PC-9 (cell line): Measurements from ENCODE around the gene RNLS. TPM values are rescaled to one million over a fixed set of nuclear protein-coding genes. Genes with fewer than 3 reads are reported as not detected.

Experiments used
- BruUV-seq: library from RNA; stranded (reverse); fragments of 400-500 nt; replicated peaks from 2 replicates; lab custom pipeline; 2021; lab: Mats Ljungman, UMichigan
- CTCF ChIA-PET: fragments of 300-600 bp; sonication (Branson Sonifier 250); formaldehyde crosslinking; loops from one replicate; lab custom pipeline; 2022; ENCODE audit warnings: antibody characterized with exemption; lab: Charles Lee
- POLR2A ChIA-PET: fragments of 300-600 bp; sonication (Branson Sonifier 250); formaldehyde crosslinking; loops from one replicate; lab custom pipeline; 2022; ENCODE audit warnings: antibody characterized with exemption; ENCODE audit not compliant: unreplicated experiment; lab: Charles Lee
- DNase-seq, 2 experiments: peaks; one replicate each; pipeline versions ENCODE4 v3.0.0 to v3.0.0-alpha.2; 2015 to 2022; ENCODE audit warnings: mixed read lengths in 1 of 2
- H2AFZ ChIP-seq: fragments of 200-600 bp; sonication (generic); 2 replicates; pipeline ENCODE4 v1.8.1; 2017; ENCODE audit warnings: antibody characterized with exemption
- H3F3A ChIP-seq: fragments of 200-600 bp; sonication (generic); 2 replicates; pipeline ENCODE4 v1.8.1; 2017; ENCODE audit warnings: antibody characterized with exemption, mild to moderate bottlenecking, low read depth; ENCODE audit not compliant: insufficient read depth
- H3K27ac ChIP-seq: fragments of 200-600 bp; sonication (generic); 2 replicates; pipeline ENCODE4 v1.6.1; 2016; ENCODE audit warnings: mixed run types
- H3K27me3 ChIP-seq: fragments of 200-600 bp; sonication (generic); 2 replicates; pipeline ENCODE4 v1.6.1; 2016; ENCODE audit warnings: low read depth, mixed run types; ENCODE audit not compliant: insufficient read depth
- H3K36me3 ChIP-seq: fragments of 200-600 bp; sonication (generic); 2 replicates; pipeline ENCODE4 v1.6.1; 2016; ENCODE audit warnings: low read depth, mixed run types
- H3K4me1 ChIP-seq: fragments of 200-600 bp; sonication (generic); replicated peaks from 2 replicates; pipeline ENCODE4 v1.6.1; 2016; ENCODE audit warnings: mixed run types; ENCODE audit not compliant: insufficient read depth
- H3K4me2 ChIP-seq: fragments of 200-600 bp; sonication (generic); 2 replicates; pipeline ENCODE4 v1.6.1; 2017; ENCODE audit warnings: mixed run types
- H3K4me3 ChIP-seq: fragments of 200-600 bp; sonication (generic); 2 replicates; pipeline ENCODE4 v1.6.1; 2016; ENCODE audit warnings: mixed run types
- H3K79me2 ChIP-seq: fragments of 200-600 bp; sonication (generic); 2 replicates; pipeline ENCODE4 v1.6.1; 2017; ENCODE audit warnings: low read depth, mixed run types
- H3K9me2 ChIP-seq: fragments of 200-600 bp; sonication (generic); 2 replicates; pipeline ENCODE4 v1.8.1; 2017; ENCODE audit warnings: mild to moderate bottlenecking; ENCODE audit not compliant: insufficient read depth
- H3K9me3 ChIP-seq: fragments of 200-600 bp; sonication (generic); 2 replicates; pipeline ENCODE4 v1.8.1; 2016; ENCODE audit warnings: low read depth; ENCODE audit not compliant: insufficient read depth
- H4K20me1 ChIP-seq: fragments of 200-600 bp; sonication (generic); 2 replicates; pipeline ENCODE4 v1.8.1; 2017; ENCODE audit not compliant: insufficient read depth
- CTCF ChIP-seq: fragments of 200-600 bp; sonication (generic); conservative IDR thresholded peaks from 2 replicates; pipeline ENCODE4 v1.6.1; 2017; ENCODE audit warnings: mixed run types, antibody characterized with exemption, mild to moderate bottlenecking, moderate library complexity
- EZH2 ChIP-seq: fragments of 200-600 bp; sonication (generic); IDR thresholded peaks from 2 replicates; pipeline ENCODE4 v1.8.0; 2017; ENCODE audit warnings: antibody characterized with exemption, low read depth
- intact Hi-C: fragments of 100-400 bp; cut with micrococcal nuclease; formaldehyde crosslinking; loops from one replicate; pipeline ENCODE4 v1.10.0; 2022; ENCODE audit not compliant: unreplicated experiment
- total RNA-seq: library from RNA; stranded (reverse); gene quantifications from 2 replicates; pipeline ENCODE4 v1.2.3, GENCODE V29; 2021

RNLS gene
- total RNA-seq, 1 experiment from 2014 or later: not detected

- Histone ChIP-seq H2AFZ (no peak overlapping the region), H3F3A (no peaks in the 10 kb centered on the region), H3K27ac (no peak overlapping the region), H4K20me1 (no peaks in the 10 kb centered on the region), H3K4me3 (no peak overlapping the region), H3K36me3 (no peaks in the 10 kb centered on the region), H3K9me3 (no peaks in the 10 kb centered on the region), H3K27me3 (no peaks in the 10 kb centered on the region), H3K79me2 (no peaks in the 10 kb centered on the region), H3K9me2 (no peaks in the 10 kb centered on the region), H3K4me1 (no peaks in the 10 kb centered on the region), H3K4me2 (no peak overlapping the region)
- intact Hi-C loops: no loop called here
- DNase-seq: no peak
- ChIA-PET CTCF (no interaction called here), POLR2A (no interaction called here)
- TF ChIP-seq EZH2: no peak
- no peak for TF ChIP-seq CTCF
- BruUV-seq: no TSS peak
Measured at GRCh38 chr10:88343761-88344484, 239.2 kb downstream of the RNLS start.

- no peaks in the 10 kb centered on the region for H4K20me1 ChIP-seq
- intact Hi-C loops: no loop called here
- H3K4me1 ChIP-seq: no peaks in the 10 kb centered on the region
- H3K27me3 ChIP-seq: no peaks in the 10 kb centered on the region
- H3K9me2 ChIP-seq: no peaks in the 10 kb centered on the region
- H2AFZ ChIP-seq: no peak overlapping the region
- no peaks in the 10 kb centered on the region for H3K79me2 ChIP-seq
- TF ChIP-seq CTCF (no peak), EZH2 (no peak)
- H3K36me3 ChIP-seq: no peaks in the 10 kb centered on the region
- ChIA-PET POLR2A (interaction anchor here (0.7 kb wide), 1 partner anchor 221 kb away, joined by 5 read pairs; no protein-coding TSS in a partner anchor), CTCF (no interaction called here)
- no TSS peak for BruUV-seq
- H3K27ac ChIP-seq: no peak overlapping the region
- no peaks in the 10 kb centered on the region for H3K9me3 ChIP-seq
- no peak overlapping the region for H3K4me3 ChIP-seq
- no peak for DNase-seq
- no peak overlapping the region for H3K4me2 ChIP-seq
- no peaks in the 10 kb centered on the region for H3F3A ChIP-seq
Measured at GRCh38 chr10:88342733-88343310, 240.3 kb downstream of the RNLS start.

GRCh38 chr10:88337134-88337533 is 246.0 kb downstream of the RNLS start:
- no peak overlapping the region for H2AFZ ChIP-seq
- no peaks in the 10 kb centered on the region for H3K79me2 ChIP-seq
- H4K20me1 ChIP-seq: no peaks in the 10 kb centered on the region
- H3K36me3 ChIP-seq: no peaks in the 10 kb centered on the region
- no peaks in the 10 kb centered on the region for H3K27me3 ChIP-seq
- ChIA-PET CTCF (no interaction called here), POLR2A (no interaction called here)
- intact Hi-C loops: no loop called here
- BruUV-seq: no TSS peak
- TF ChIP-seq CTCF (no peak), EZH2 (no peak)
- H3F3A ChIP-seq: no peaks in the 10 kb centered on the region
- H3K9me3 ChIP-seq: no peaks in the 10 kb centered on the region
- H3K4me2 ChIP-seq: no peak overlapping the region
- H3K27ac ChIP-seq: no peak overlapping the region
- H3K4me1 ChIP-seq: no peaks in the 10 kb centered on the region
- DNase-seq: no peak
- H3K4me3 ChIP-seq: no peak overlapping the region
- H3K9me2 ChIP-seq: no peaks in the 10 kb centered on the region
